Stimulated activated CD8-positive, alpha-beta memory T cell treated with anti-CD3 and anti-CD28 coated beads, Interleukin-15, amount 100 ng/mL, for 48 hours (primary cell): ENCODE data around the gene LENEP.
A peak's percentile ranks its signal among the peaks of the same experiment; 100 is the strongest.
"Not testable (repeated sequence)": the region's sequence is repeated elsewhere in the genome, so short reads cannot be mapped to it uniquely, and the experiment has no call there.

Experiments used
- DNase-seq, 2 donors: peaks; one replicate each; pipeline ENCODE4 v3.0.0-alpha.2; 2020; ENCODE audit warnings: low read depth in 2 of 2

LENEP gene

GRCh38 chr1:154974808-154975408, 18.5 kb upstream of the LENEP start:
- peak; percentile 90 to 91 for DNase-seq

DNA sequence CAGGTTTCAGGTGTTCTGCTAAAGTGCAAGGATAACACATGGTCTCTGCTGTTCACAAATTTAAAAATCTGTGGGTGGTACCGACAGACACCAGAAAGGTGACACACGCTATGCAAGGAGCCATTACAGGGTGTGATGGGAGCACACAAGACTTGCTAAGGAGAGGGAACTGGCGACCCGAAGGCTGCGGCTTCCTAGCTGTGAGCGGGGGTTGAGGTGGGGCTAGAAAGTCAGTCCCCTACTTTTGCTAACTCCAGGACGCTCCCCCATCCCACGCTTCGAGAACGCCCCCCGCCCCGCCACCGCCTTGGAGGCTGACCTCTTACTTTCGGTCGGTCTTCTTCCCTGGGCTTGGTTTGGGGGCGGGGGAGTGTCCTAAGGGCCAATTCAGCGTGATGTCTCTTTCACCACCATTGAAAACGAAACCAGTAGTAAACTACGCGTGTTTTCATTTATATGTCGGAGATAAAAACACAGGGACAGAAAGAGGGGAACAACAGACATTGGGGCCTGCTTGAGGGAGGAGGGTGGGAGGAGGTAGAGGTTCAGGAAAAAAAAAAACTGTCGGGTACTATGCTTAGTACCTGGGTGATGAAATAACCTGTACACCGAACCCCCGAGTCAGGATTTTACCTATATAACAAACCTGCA, 17.9 kb upstream of the LENEP start:
- DNase-seq = peak; percentile 61 to 70

- not testable (repeated sequence) for DNase-seq
Observed at GRCh38 chr1:154977762-154978161, 15.6 kb upstream of the LENEP start.

DNA sequence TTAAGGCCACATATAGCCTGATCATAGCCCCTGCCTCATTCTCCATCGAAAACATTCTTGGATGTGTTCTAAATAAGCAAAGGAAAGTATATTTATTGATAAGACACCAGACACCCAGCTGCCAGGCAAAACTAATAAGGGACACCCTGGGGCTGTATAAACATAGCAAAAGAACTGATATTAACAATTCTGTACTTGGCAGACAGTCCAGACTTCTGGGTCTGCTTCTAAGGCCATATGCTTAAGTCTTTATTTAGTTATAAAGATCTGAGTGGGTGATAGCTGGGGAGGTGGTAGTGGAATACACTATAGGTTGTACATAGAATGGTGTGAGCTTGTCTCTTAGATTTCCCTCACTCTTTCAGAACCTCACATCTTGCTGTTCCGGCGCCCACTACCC, 15.0 kb upstream of the LENEP start:
- no peak for DNase-seq

DNA sequence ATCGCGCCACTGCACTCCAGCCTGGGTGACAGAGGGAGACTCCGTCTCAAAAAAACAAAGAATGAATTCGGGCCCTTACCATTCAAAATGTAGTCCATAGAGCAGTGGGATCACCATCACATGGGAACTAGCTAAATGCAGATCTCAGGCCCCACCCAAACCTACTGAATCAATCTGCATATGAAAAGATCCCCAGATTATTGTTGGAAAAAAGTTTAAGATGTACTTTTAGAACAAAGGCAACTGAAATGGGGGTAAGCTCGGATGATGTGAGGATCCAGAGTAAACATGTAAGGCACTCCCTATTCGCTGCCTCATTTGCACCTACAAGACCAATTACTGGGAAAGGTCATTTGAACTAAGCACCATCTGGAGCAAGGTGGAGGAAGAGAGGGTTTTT, 11.0 kb upstream of the LENEP start:
- DNase-seq = no peak

GRCh38 chr1:154982897-154983648, 10.3 kb upstream of the LENEP start, which contains the start of gene FLAD1:
Gene FLAD1 (plus strand): TSS chr1:154983344. CDS start chr1:154983695, 351 bp downstream.
- DNase-seq = peak; percentile 94 to 95

- no peak for DNase-seq
Observed at GRCh38 chr1:154983776-154984466, 9.5 kb upstream of the LENEP start.

GRCh38 chr1:154986736-154987135, 6.7 kb upstream of the LENEP start:
- not testable (repeated sequence) for DNase-seq

- DNase-seq = no peak
Observed at GRCh38 chr1:154987326-154987725, 6.1 kb upstream of the LENEP start.

GRCh38 chr1:154988058-154988954, 5.1 kb upstream of the LENEP start:
- no peak for DNase-seq

DNA sequence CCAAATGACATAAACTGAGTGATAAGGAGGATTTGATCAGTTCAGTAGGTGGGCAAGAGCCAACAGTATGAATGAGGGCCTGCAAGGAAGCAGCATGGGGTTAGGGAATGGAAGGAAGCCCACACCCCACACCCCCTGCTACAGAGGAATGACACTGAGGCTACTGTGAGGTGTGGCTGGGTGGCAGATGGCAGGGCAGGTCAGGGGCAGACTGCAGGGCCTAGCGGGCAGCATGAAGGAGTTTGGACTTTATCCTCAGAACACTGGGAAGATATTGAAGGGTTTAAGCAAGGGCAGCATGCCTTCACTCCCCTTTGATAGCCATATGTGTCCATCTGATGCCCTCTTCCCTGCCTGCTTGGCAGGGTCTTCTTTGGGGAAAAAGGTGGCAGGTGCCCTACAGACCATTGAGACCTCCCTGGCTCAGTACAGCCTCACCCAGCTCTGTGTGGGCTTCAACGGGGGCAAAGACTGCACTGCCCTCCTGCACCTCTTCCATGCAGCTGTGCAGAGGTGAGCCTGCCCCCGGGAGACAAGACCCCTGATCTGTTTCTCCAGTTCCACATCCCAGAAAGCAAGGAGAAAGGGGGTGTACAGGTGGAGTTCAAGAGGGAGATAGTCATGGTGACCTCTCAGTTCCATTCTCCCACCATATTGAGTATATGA, 4.1 kb upstream of the LENEP start:
- no peak for DNase-seq

- no peak for DNase-seq
Observed at GRCh38 chr1:154990276-154990675, 3.1 kb upstream of the LENEP start.

GRCh38 chr1:154992721-154993571, 440 bp upstream of the LENEP start:
- no peak for DNase-seq

- no peak for DNase-seq
Observed at GRCh38 chr1:154994269-154994587, 842 bp downstream of the LENEP start.

DNA sequence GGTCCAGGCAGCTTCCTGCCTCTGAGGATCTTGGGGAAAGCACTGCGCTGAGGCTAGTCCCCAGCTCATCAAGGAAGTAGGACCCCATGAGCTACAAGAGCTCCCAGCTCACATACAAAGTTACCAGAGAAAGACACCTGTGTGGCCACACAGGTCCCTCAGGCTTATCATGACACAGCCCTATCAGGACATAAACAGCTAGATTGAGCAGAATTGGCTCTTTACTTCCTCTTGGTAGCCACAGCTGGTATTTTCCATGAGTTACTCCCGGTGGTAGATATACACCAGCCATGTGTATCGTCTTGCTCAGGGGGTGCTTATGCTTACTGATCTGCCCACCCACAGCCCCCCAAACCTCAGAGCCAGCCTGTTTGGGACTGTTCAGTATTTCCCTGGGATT, 1.2 kb downstream of the LENEP start:
- DNase-seq = no peak

DNA sequence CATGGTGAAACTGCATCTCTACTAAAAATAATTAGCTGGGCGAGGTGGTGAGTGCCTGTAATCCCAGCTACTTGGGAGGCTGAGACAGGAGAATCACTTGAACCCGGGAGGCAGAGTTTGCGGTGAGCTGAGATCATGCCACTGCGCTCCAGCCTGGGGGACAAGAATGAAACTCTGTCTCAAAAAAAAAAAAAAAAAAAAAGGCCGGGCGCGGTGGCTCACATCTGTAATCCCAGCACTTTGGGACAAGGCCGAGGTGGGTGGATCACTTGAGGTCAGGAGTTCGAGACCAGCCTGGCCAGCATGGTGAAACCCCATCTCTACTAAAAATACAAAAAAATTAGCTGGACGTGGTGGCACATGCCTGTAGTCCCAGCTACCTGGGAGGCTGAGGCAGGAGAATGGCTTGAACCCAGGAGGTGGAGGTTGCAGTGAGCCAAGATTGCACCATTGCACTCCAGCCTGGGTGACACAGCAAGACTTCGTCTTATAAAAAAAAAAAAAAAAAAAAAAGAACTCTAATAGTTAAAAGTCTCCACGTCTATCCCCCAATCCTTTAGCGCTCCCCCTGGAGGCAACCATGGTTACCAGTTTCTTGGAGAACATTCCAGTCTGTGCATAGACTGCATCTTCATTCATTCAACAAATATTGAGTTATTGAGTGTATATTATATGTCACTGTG, 2.1 kb downstream of the LENEP start:
- DNase-seq = not testable (repeated sequence)

- no peak for DNase-seq
Observed at GRCh38 chr1:154996966-154997701, 3.7 kb downstream of the LENEP start.

- no peak for DNase-seq
Observed at GRCh38 chr1:154998201-154998780, 4.9 kb downstream of the LENEP start.
